Lung (tissue), 12 donors: ENCODE data around the gene GPR15LG. TPM values are rescaled to one million over a fixed set of nuclear protein-coding genes. Genes with fewer than 3 reads are reported as not detected.

Source experiments
- ATAC-seq: fragments of 200-7000 bp; cut with Tn5 transposase; one replicate; pipeline ENCODE4 v1.9.1; 2020; ENCODE audit warnings: moderate number of reproducible peaks; ENCODE audit not compliant: insufficient read depth, low FRiP score
- DNase-seq, 3 donors: peaks; one replicate each; pipeline ENCODE4 v3.0.0-alpha.2; 2013 to 2017
- H3K27ac ChIP-seq, 2 donors: one replicate each; pipeline ENCODE4 v1.5.1; 2013; ENCODE audit warnings: mild to moderate bottlenecking in 2 of 2, moderate library complexity in 2 of 2, control low read depth in 1 of 2, inconsistent platforms in 1 of 2, low read depth in 1 of 2, low read length in 1 of 2
- H3K27me3 ChIP-seq, 3 donors: one replicate each; pipeline ENCODE4 v1.5.1; 2013; ENCODE audit warnings: low read length in 2 of 3; ENCODE audit not compliant: control insufficient read depth in 3 of 3, insufficient read depth in 3 of 3
- H3K36me3 ChIP-seq, 4 donors: one replicate each; pipeline ENCODE4 v1.5.1; 2013; ENCODE audit warnings: low read length in 4 of 4, mild to moderate bottlenecking in 1 of 4, moderate library complexity in 1 of 4; ENCODE audit not compliant: control insufficient read depth in 4 of 4, insufficient read depth in 4 of 4
- H3K4me1 ChIP-seq, 5 donors: one replicate each; pipeline ENCODE4 v1.5.1; 2013; ENCODE audit warnings: low read length in 5 of 5, mild to moderate bottlenecking in 2 of 5, moderate library complexity in 1 of 5; ENCODE audit not compliant: control insufficient read depth in 5 of 5, insufficient read depth in 5 of 5
- H3K4me3 ChIP-seq: one replicate; pipeline ENCODE4 v1.5.1; 2013; ENCODE audit warnings: mild to moderate bottlenecking, control low read depth, moderate library complexity
- H3K9ac ChIP-seq, 2 donors: one replicate each; pipeline ENCODE4 v1.5.1; 2013; ENCODE audit warnings: low read length in 2 of 2, control low read depth in 1 of 2; ENCODE audit not compliant: insufficient read depth in 1 of 2
- H3K9me3 ChIP-seq, 4 donors: one replicate each; pipeline ENCODE4 v1.5.1; 2013; ENCODE audit warnings: low read length in 3 of 4, mild to moderate bottlenecking in 1 of 4, moderate library complexity in 1 of 4; ENCODE audit not compliant: control insufficient read depth in 4 of 4, insufficient read depth in 3 of 4
- WGBS, 2 donors: extraction: QIAGEN DNeasy Blood & Tissue Kit; methylation state at CpG; one replicate each; pipeline ENCODE4 v1.1.7; 2013; 5-methylcytosine and 5-hydroxymethylcytosine counted together
- polyA plus RNA-seq, 2 donors: library from polyadenylated mRNA; stranded (reverse); fragments of 200-250 nt; gene quantifications; one replicate each; pipeline ENCODE4 v1.2.1, GENCODE V29; 2013
- total RNA-seq, 2 donors: library from RNA; depleted of rRNA in 1 of 2; stranded (reverse); fragments of >200 nt in 1 of 2; gene quantifications; one replicate each; pipeline ENCODE4 v1.2.1, GENCODE V29; 2014 to 2021
- TF ChIP-seq, protein P1 (sequence below): IDR thresholded peaks from 2 replicates; pipeline ENCODE4 v1.5.1; 2012; ENCODE audit warnings: mild to moderate bottlenecking; ENCODE audit errors: control extremely low read depth, extremely low read depth
- donor health status: control.
- donor health status: control.
- donor health status: Bipolar disorder and iron deficiency.
- donor health status: healthy.
- donor health status: DM: yes; HTN: yes; CAD: no.

The GPR15LG gene
- total and polyA plus RNA-seq, 4 donors, result 0.47 TPM; not detected in 3

GRCh38 chr10:84217746-84218145 is 44.1 kb downstream of the GPR15LG start:
- H3K27ac ChIP-seq, result no peak overlapping the region
- WGBS, 2 donors, result 92 to 95% methylated on average over 4 of the region's 4 CpGs
- no peaks in the 10 kb centered on the region for H3K27me3 ChIP-seq
- H3K4me3 ChIP-seq, result no peak overlapping the region
- H3K9me3 ChIP-seq, result peaks cover 0 to 3% (median 0%) of the 10 kb centered on the region in 4 donors
- no peaks in the 10 kb centered on the region for H3K36me3 ChIP-seq
- no peaks in the 10 kb centered on the region for H3K4me1 ChIP-seq
- DNase-seq, result no peak
- H3K9ac ChIP-seq, result no peak overlapping the region
- TF ChIP-seq, protein P1, sequence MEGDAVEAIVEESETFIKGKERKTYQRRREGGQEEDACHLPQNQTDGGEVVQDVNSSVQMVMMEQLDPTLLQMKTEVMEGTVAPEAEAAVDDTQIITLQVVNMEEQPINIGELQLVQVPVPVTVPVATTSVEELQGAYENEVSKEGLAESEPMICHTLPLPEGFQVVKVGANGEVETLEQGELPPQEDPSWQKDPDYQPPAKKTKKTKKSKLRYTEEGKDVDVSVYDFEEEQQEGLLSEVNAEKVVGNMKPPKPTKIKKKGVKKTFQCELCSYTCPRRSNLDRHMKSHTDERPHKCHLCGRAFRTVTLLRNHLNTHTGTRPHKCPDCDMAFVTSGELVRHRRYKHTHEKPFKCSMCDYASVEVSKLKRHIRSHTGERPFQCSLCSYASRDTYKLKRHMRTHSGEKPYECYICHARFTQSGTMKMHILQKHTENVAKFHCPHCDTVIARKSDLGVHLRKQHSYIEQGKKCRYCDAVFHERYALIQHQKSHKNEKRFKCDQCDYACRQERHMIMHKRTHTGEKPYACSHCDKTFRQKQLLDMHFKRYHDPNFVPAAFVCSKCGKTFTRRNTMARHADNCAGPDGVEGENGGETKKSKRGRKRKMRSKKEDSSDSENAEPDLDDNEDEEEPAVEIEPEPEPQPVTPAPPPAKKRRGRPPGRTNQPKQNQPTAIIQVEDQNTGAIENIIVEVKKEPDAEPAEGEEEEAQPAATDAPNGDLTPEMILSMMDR, result no peak
- no peak for ATAC-seq

DNA sequence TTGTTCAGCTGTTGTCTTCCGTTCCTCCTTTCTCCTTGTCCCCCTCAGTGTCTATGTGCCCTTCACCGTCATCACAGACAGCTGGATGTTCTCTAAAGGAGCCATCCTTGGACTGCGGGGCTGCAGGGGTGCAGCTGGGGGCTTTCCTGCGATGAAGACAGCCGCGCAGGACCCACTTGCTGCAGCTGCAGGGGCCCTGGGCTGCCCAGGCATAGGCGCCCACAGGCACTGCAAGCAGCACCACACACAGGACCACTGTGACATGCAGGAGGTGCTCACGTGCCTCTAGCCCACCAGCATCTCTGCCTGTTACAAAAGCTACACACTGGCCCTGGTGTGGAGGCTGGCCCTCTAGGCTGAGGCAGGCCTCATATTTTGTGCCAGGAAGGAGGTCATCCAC is 48.3 kb downstream of the GPR15LG start:
- H3K4me3 ChIP-seq, result no peak overlapping the region
- 73 to 87% methylated on average over 8 of the region's 8 CpGs for WGBS, 2 donors
- no peaks in the 10 kb centered on the region for H3K36me3 ChIP-seq
- TF ChIP-seq, protein P1, result no peak
- H3K9ac ChIP-seq, result no peak overlapping the region
- peaks cover 0 to 3% (median 0%) of the 10 kb centered on the region in 4 donors for H3K9me3 ChIP-seq
- H3K4me1 ChIP-seq, result no peaks in the 10 kb centered on the region
- ATAC-seq (no peak), DNase-seq (no peak)
- H3K27ac ChIP-seq, result no peak overlapping the region
- H3K27me3 ChIP-seq, result no peaks in the 10 kb centered on the region

DNA sequence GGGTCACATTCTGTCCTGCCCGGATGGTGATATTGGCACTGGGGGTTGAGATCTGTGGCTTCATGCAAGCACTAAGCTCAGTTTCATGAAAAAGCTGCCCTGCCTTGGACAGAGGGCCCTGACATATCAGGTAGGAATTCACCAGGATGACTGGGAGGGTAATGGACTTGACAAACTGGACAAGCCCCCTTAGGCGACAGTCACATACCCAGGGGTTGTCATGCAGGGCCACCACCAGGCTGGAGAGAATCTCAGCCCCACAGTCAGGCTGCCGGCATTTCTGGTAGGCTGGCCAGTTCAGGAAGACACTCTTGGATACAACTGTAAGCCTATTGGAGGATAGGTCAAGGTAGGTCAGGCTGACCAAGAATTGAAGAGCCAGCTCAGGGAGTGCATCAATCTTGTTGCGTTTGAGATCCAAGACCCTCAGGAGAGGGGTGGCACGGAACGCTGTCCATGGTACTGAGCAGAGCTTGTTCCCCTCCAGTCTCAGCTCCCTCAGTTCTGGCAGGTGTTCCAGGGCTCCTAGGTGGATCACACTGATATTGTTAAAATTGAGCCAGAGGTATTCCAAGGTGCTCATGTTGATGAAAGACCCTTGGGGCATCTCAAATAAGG is 50.9 kb downstream of the GPR15LG start:
- Histone ChIP-seq H3K4me1 (no peaks in the 10 kb centered on the region), H3K4me3 (no peak overlapping the region), H3K9me3 (no peaks in the 10 kb centered on the region), H3K27me3 (no peaks in the 10 kb centered on the region), H3K36me3 (no peaks in the 10 kb centered on the region), H3K27ac (no peak overlapping the region), H3K9ac (no peak overlapping the region)
- TF ChIP-seq, protein P1, result no peak
- ATAC-seq (no peak), DNase-seq (peak; percentile 12 to 46 (median 33))
- 52 to 55% methylated on average over 6 of the region's 6 CpGs for WGBS, 2 donors
